GM18520 (cell line): ENCODE data around the gene APEH.
A peak's percentile ranks its signal among the peaks of the same experiment; 100 is the strongest.

Experiments
- ATAC-seq: cut with Tn5 transposase; IDR thresholded peaks from one replicate; pipeline ENCODE4 v1.9.1; 2021; ENCODE audit not compliant: unreplicated experiment

The APEH gene

DNA sequence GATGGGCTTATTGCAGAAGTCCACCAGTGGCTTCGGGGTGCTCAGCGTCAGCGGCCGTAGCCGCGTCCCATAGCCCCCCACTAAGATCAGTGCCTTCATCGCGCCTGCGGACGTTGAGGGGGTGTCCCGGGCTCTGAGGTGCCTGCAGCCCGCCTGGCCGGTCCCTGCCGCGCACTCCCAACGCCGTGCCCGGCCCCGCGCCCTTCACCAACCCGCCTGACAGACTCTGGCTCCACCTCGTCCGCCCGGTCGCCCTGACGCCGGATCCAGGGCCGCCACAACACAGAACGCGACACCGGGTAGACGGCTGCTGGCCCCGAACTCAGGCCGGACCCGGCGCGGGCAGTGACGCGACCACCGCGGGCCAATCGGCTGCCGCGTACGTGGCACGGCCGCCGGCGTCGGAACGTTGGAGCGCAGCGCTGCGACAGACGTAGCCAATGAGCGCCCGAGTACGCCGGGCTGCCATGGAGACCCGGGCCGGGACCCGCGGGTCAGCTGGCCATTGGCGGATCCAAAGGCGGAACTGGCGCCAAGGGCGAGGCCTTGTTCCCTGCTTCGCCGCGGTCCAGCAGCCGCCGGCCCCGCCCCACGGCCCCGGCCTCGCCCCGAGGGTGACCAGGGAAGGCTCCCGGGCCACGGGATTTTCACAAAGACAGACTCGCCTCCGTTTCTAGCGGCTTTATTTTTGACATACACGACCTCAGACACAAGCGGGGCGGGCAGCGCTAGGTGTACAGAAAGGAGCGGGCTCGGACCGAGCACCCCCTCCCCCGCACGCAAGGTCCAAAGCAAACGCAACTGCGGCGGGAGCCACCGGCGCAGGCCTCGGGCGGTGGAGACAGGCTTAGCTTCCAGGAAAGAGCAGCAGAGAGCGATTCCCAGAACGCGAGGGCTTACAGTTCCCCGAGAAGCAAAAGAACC lies 49.7 kb downstream of the APEH start, which contains the start of gene GMPPB:
Gene GMPPB (minus strand): TSS at position 324 of the 924 bp plus-strand sequence. CDS start 225 bp downstream, at position 99.
- ATAC-seq = peak; percentile 83

DNA sequence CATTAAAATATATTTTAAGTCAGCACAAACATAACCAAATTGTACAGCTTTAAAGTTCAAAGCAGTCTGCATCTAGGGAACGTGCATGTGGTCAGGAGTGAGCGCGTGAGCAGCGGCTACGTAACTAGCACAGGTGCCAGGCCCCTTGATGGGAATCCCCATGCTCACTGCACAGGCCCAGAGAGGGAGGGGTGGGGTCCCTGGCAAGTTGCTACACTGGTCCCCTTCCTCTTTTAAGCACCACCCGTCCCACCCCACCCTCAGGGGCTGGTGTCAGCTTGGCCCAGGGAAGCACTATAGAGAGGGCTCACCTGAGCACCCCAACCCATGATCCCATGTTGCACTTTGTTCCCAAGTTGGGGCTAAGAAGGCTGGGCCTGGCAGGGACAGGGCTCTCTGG lies 50.4 kb downstream of the APEH start:
- no peak for ATAC-seq

DNA sequence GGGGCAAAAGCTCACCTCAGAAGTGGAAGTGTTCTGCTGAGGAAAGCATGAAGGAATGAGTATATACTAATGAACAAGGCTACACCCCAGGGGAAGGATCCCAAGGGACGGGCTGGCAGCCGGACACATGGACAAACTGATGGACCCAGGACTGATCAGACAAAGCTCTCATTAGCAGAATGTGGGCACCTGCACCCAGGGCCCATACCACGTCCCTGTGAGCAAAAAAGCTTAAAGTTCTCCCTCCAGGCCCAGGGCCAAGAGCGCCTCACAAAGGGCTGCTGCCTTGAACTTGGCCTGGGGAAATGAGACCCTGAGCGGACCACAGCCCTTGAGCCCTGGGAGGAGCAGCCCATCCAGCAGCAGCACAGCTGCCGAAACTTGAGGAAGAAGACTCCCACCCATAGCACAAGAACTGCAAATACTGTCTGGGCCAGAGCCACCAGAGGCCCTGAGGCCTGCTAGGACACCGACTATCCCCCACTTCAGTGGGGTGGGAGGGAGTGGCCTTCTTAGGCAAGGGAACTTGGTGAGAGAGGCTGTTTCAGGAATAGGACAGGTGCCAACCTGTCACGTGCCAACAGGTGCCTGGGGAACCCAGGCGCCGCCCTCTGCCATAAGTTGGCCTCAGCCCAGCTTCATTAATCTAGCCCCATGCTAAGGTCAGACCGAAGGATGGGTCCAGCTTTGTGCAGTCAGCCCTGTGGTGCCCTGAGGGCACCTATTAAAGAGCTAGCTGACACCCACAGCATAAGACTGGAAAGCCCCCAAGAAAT lies 51.9 kb downstream of the APEH start:
- ATAC-seq = no peak

DNA sequence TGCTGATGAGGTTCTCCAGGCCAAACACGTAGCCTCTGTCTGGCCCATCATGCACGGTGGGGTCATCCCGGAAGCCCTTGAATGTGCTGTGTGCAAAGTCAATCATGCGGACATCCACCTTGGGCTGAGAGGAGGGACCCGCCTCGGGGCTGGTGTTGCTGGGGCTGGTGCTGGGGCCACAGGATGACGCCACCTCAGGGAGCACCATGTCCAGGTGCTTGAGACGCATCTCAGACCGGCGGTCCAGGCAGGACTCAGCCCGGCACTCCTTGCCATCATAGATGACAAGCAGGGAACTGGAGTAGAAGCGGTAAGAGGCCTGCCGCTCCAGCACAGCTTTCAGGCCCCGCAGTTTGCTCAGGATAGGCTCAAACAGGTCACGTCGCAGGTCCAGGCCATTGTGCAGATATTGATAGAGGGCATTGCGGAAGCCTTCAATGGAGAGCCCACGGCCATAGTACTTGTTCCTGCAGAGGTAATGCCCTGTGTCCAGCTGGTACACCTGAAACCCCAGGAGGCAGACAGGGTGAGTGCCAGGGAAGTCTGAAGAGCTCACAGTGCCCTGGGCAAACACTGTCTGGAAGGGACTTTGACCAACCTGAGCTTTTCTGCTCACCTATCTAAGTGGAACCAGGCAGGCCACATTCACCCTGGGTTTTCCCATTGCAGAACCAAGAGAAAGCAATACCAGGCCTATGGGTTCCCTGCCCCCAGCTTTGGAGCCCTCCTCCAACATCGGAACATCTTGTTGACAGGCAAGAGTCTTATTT lies 53.2 kb downstream of the APEH start:
- no peak for ATAC-seq

DNA sequence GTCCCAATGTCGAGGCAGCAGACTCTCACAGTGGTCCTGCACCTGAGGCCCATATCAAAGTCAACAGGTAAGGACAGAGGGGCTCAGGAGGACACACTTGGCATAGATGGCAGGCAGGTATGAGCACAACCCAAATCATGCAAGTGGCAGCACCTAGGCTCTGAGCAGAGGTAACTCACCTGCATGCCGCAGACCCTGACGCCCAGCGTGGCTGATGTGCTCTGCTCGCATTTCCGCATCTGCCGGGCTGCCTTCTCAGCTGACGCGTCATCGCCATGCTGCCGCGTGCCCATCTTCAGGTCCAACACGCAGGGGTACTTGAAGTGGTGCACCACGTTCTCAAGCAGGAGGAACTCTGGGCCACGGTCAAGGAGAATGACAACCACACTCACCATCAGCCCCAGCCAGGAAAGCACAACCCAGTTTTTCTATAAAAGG lies 53.8 kb downstream of the APEH start:
- no peak for ATAC-seq

DNA sequence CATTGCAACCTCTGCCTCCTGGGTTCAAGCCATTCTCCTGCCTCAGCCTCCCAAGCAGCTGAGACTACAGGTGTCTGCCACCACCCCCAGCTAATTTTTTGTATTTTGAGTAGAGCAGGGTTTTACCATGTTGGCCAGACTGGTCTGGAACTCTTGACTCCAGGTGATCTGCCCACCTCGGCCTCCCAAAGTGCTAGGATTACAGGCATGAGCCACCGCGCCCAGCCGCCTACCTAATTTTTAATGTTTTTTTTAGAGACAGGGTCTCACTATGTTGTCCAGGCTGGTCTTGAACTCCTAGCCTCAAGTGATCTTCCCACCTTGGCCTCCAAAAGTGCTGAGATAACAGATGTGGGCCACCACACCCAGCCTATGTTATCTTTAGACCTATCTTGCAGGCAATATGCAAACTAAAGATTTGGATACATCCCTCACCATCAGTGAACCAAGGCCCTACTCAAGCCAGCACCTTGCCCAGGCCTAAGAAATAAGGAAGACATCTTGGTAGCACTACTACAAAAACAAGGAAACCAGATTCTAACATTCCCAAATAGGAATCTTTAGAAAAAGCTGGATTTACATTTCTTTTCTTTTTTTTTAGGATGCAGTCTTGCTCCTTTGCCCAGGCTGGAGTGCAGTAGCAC lies 55.9 kb downstream of the APEH start:
- no peak for ATAC-seq

DNA sequence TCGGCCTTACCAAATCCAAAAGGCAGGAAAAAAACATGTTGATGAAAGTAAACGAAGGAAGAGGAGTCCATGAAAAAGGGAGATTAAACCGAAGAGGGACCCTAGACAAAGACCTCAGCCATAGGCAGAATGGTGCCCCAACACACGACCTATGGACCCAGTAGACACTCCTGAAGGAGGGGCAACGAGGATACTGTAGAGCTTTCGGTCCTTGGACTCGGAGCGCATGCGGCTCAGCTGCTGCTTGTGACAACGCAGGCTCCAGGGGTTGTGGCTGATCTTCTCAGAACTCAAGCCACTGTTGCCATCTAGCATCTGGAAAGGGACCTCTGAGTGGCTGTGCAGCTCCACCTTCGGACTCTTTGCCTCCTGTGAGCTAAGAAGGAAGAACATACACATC lies 58.4 kb downstream of the APEH start:
- ATAC-seq = no peak

DNA sequence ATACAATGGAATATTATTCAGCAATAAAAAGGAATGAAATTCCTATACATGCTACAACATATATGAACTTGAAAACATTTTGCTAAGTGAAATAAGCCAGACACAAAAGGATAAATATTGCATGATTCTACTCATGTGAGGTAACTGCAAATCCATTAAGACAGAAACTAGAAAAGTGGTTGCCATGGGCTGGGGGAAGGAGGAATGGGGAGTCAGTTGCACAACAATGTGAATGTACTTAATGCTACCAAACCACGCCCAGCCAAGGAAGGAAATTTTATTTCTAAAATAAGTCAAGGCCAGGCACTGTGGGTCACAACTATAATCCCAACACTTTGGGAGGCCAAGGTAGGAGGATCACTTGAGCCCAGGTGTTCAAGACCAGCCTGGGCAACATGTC lies 59.4 kb downstream of the APEH start:
- no peak for ATAC-seq
